OCI-LY1 (cell line): ENCODE data around the gene PKM.

Experiments used
- H2AFZ ChIP-seq: fragments of 200-600 bp; sonication (generic), shearing (Covaris generic); 2 replicates; pipeline ENCODE4 v1.6.0; 2014; ENCODE audit warnings: antibody characterized with exemption, mild to moderate bottlenecking, low read length
- H3F3A ChIP-seq: fragments of 200-600 bp; sonication (generic), shearing (Covaris generic); 2 replicates; pipeline ENCODE4 v1.6.0; 2014; ENCODE audit warnings: mild to moderate bottlenecking, antibody characterized with exemption, low read length, moderate library complexity; ENCODE audit not compliant: insufficient read depth
- H3K27ac ChIP-seq: fragments of 200-600 bp; sonication (generic); 2 replicates; pipeline ENCODE4 v1.5.1; 2014; ENCODE audit warnings: low read length, mixed run types, mild to moderate bottlenecking, low read depth; ENCODE audit not compliant: poor library complexity, severe bottlenecking
- H3K27me3 ChIP-seq: fragments of 200-600 bp; sonication (generic); 2 replicates; pipeline ENCODE4 v1.6.0; 2014; ENCODE audit warnings: antibody characterized with exemption, mild to moderate bottlenecking, low read length, moderate library complexity; ENCODE audit not compliant: insufficient read depth
- H3K36me3 ChIP-seq: fragments of 200-600 bp; sonication (generic); 2 replicates; pipeline ENCODE4 v1.6.1; 2014; ENCODE audit warnings: mild to moderate bottlenecking, antibody characterized with exemption, low read length, moderate library complexity, mixed read lengths; ENCODE audit not compliant: insufficient read depth
- H3K4me1 ChIP-seq: fragments of 200-600 bp; sonication (generic); 2 replicates; pipeline ENCODE4 v1.5.1; 2014; ENCODE audit warnings: mild to moderate bottlenecking, low read length, moderate library complexity; ENCODE audit not compliant: insufficient read depth, severe bottlenecking
- H3K4me2 ChIP-seq: fragments of 200-600 bp; sonication (generic), shearing (Covaris generic); 2 replicates; pipeline ENCODE4 v1.6.1; 2014; ENCODE audit warnings: low read length
- H3K4me3 ChIP-seq: fragments of 200-600 bp; sonication (generic); 2 replicates; pipeline ENCODE4 v1.5.1; 2014; ENCODE audit warnings: low read length, low read depth, mild to moderate bottlenecking, mixed read lengths; ENCODE audit not compliant: poor library complexity, severe bottlenecking
- H3K79me2 ChIP-seq: fragments of 200-600 bp; shearing (Covaris generic); 2 replicates; pipeline ENCODE4 v1.6.1; 2016; ENCODE audit warnings: mixed run types, low read length, mixed read lengths; ENCODE audit not compliant: insufficient read depth
- H3K9ac ChIP-seq: fragments of 200-600 bp; sonication (generic), shearing (Covaris generic); 2 replicates; pipeline ENCODE4 v1.6.1; 2014; ENCODE audit warnings: mild to moderate bottlenecking, low read length, mixed read lengths
- H3K9me2 ChIP-seq: fragments of 200-600 bp; sonication (generic), shearing (Covaris generic); 2 replicates; pipeline ENCODE4 v1.6.1; 2014; ENCODE audit warnings: low read depth, mild to moderate bottlenecking, low read length, mixed read lengths
- H3K9me3 ChIP-seq: fragments of 200-600 bp; shearing (Covaris generic); 2 replicates; pipeline ENCODE4 v1.6.1; 2014; ENCODE audit warnings: low read length, mixed read lengths
- H4K20me1 ChIP-seq: fragments of 200-600 bp; sonication (generic), shearing (Covaris generic); 2 replicates; pipeline ENCODE4 v1.6.0; 2016; ENCODE audit warnings: mild to moderate bottlenecking, low read length; ENCODE audit not compliant: insufficient read depth
- CTCF ChIP-seq: fragments of 200-600 bp; sonication (generic), shearing (Covaris generic); IDR thresholded peaks from 2 replicates; pipeline ENCODE4 v1.5.1; 2017; ENCODE audit warnings: mild to moderate bottlenecking, antibody characterized with exemption, low read length, moderate library complexity, mixed read lengths
- EZH2 ChIP-seq: fragments of 200-600 bp; sonication (generic), shearing (Covaris generic); IDR thresholded peaks from 2 replicates; pipeline ENCODE4 v1.8.0; 2017; ENCODE audit warnings: borderline replicate concordance, mixed run types, mild to moderate bottlenecking, antibody characterized with exemption, low read length, moderate library complexity, mixed read lengths

Gene PKM

GRCh38 chr15:72178976-72179585 lies 51.9 kb downstream of the PKM start:
- TF ChIP-seq EZH2 = no peak
- TF ChIP-seq CTCF = no peak
- H3K27me3 ChIP-seq = no peaks in the 10 kb centered on the region; the same call in 1 of the 2 replicates
- no peaks in the 10 kb centered on the region for H3F3A ChIP-seq
- no peaks in the 10 kb centered on the region for H4K20me1 ChIP-seq
- H3K4me1 ChIP-seq = no peaks in the 10 kb centered on the region
- H3K4me3 ChIP-seq = no peak overlapping the region
- no peaks in the 10 kb centered on the region for H3K9me3 ChIP-seq
- H3K9me2 ChIP-seq = no peaks in the 10 kb centered on the region
- no peak overlapping the region for H3K4me2 ChIP-seq
- H3K79me2 ChIP-seq = no peaks in the 10 kb centered on the region
- H2AFZ ChIP-seq = no peak overlapping the region
- no peak overlapping the region for H3K27ac ChIP-seq
- no peak overlapping the region for H3K9ac ChIP-seq
- H3K36me3 ChIP-seq = no peaks in the 10 kb centered on the region

- H2AFZ ChIP-seq = no peak overlapping the region
- no peaks in the 10 kb centered on the region for H3K4me1 ChIP-seq
- H3K27me3 ChIP-seq = no peaks in the 10 kb centered on the region; the same call in 1 of the 2 replicates
- H3K4me2 ChIP-seq = no peak overlapping the region
- no peaks in the 10 kb centered on the region for H3K9me3 ChIP-seq
- no peaks in the 10 kb centered on the region for H3K36me3 ChIP-seq
- H3K27ac ChIP-seq = no peak overlapping the region
- no peaks in the 10 kb centered on the region for H3K79me2 ChIP-seq
- TF ChIP-seq EZH2 (no peak), CTCF (no peak)
- H3K9ac ChIP-seq = no peak overlapping the region
- H4K20me1 ChIP-seq = no peaks in the 10 kb centered on the region
- no peaks in the 10 kb centered on the region for H3F3A ChIP-seq
- no peak overlapping the region for H3K4me3 ChIP-seq
- no peaks in the 10 kb centered on the region for H3K9me2 ChIP-seq
Observed at GRCh38 chr15:72176743-72177142, 54.2 kb downstream of the PKM start.

- no peaks in the 10 kb centered on the region; the same call in 1 of the 2 replicates for H3K27me3 ChIP-seq
- no peaks in the 10 kb centered on the region for H3K9me2 ChIP-seq
- no peak overlapping the region for H3K4me3 ChIP-seq
- H3K9me3 ChIP-seq = no peaks in the 10 kb centered on the region
- H3K4me1 ChIP-seq = no peaks in the 10 kb centered on the region
- H3K36me3 ChIP-seq = no peaks in the 10 kb centered on the region
- TF ChIP-seq EZH2 (no peak), CTCF (no peak)
- H3K27ac ChIP-seq = no peak overlapping the region
- H3K9ac ChIP-seq = no peak overlapping the region
- no peaks in the 10 kb centered on the region for H3F3A ChIP-seq
- H3K4me2 ChIP-seq = no peak overlapping the region
- no peak overlapping the region for H2AFZ ChIP-seq
- H4K20me1 ChIP-seq = no peaks in the 10 kb centered on the region
- no peaks in the 10 kb centered on the region for H3K79me2 ChIP-seq
Observed at GRCh38 chr15:72176159-72176558, 54.8 kb downstream of the PKM start.
